ENCODE measurements around the gene LDLRAD2. TPM values are rescaled to one million over a fixed set of nuclear protein-coding genes. Genes with fewer than 3 reads are reported as not detected.

LDLRAD2 gene
- total and polyA plus RNA-seq, 9 of the 15 experiments (the other 6 are each of a cell fraction or from before 2014, with no cell fraction given) = 0.45 to 0.48 TPM; not detected in 7

GRCh38 chr1:21764615-21765423 lies 47.2 kb upstream of the LDLRAD2 start (continued):
- TF ChIP-seq TRIM28 (IDR thresholded peaks at IDR 0.05) = no peak
- no peak for TF ChIP-seq RREB1 (CRISPR knock-in tag; IDR thresholded peaks at IDR 0.05)
- TF ChIP-seq U2AF2 (optimal IDR thresholded peaks at IDR 0.05; ENCODE audit: low read depth, low read length) = no peak
- TF ChIP-seq EHMT2 (IDR thresholded peaks at IDR 0.05) = no peak
- TF ChIP-seq BRCA1 (IDR thresholded peaks at IDR 0.05) = no peak
- no peak for TF ChIP-seq BRCA1 (CRISPR knock-in tag; IDR thresholded peaks at IDR 0.05)
- no peak for TF ChIP-seq PHF21A (IDR thresholded peaks at IDR 0.05; ENCODE audit: borderline replicate concordance, low read depth)
- no peak for TF ChIP-seq HINFP (tag; conservative IDR thresholded peaks at IDR 0.05; ENCODE audit: low read depth)
- TF ChIP-seq OTX1 (CRISPR knock-in tag; IDR thresholded peaks at IDR 0.05) = no peak
- TF ChIP-seq BCL6 (CRISPR knock-in tag; IDR thresholded peaks at IDR 0.05) = no peak
- no peak for TF ChIP-seq JUN (IDR thresholded peaks at IDR 0.05; ENCODE audit: borderline replicate concordance, low read depth, low read length)
- TF ChIP-seq JUN (CRISPR knock-in tag; IDR thresholded peaks at IDR 0.05; ENCODE audit: borderline replicate concordance) = no peak
- no peak for TF ChIP-seq MIER1 (IDR thresholded peaks at IDR 0.05; ENCODE audit: low read depth)
- TF ChIP-seq, protein P1, sequence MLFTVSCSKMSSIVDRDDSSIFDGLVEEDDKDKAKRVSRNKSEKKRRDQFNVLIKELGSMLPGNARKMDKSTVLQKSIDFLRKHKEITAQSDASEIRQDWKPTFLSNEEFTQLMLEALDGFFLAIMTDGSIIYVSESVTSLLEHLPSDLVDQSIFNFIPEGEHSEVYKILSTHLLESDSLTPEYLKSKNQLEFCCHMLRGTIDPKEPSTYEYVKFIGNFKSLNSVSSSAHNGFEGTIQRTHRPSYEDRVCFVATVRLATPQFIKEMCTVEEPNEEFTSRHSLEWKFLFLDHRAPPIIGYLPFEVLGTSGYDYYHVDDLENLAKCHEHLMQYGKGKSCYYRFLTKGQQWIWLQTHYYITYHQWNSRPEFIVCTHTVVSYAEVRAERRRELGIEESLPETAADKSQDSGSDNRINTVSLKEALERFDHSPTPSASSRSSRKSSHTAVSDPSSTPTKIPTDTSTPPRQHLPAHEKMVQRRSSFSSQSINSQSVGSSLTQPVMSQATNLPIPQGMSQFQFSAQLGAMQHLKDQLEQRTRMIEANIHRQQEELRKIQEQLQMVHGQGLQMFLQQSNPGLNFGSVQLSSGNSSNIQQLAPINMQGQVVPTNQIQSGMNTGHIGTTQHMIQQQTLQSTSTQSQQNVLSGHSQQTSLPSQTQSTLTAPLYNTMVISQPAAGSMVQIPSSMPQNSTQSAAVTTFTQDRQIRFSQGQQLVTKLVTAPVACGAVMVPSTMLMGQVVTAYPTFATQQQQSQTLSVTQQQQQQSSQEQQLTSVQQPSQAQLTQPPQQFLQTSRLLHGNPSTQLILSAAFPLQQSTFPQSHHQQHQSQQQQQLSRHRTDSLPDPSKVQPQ (CRISPR knock-in tag; IDR thresholded peaks at IDR 0.05; ENCODE audit: borderline replicate concordance) = no peak
- peak; percentile 62 for TF ChIP-seq TCF3 (CRISPR knock-in tag; IDR thresholded peaks at IDR 0.05)
- TF ChIP-seq ZNF551 (CRISPR knock-in tag; IDR thresholded peaks at IDR 0.05) = no peak

All from K562 (cell line).